HG02981 (cell line): ENCODE results near the gene ERICH4.
A peak's percentile ranks its signal among the peaks of the same experiment; 100 is the strongest.
"Not testable (repeated sequence)": the region's sequence is repeated elsewhere in the genome, so short reads cannot be mapped to it uniquely, and the experiment has no call there.

Experiments used
- ATAC-seq: cut with Tn5 transposase; IDR thresholded peaks from one replicate; pipeline ENCODE4 v1.9.1; 2021; ENCODE audit warnings: mild to moderate bottlenecking, moderate library complexity; ENCODE audit not compliant: unreplicated experiment

Gene ERICH4

GRCh38 chr19:41442473-41443355, at the start of gene ERICH4:
Gene ERICH4 (plus strand): TSS chr19:41443156. CDS start chr19:41443170, 14 bp downstream.
- no peak for ATAC-seq

GRCh38 chr19:41395355-41395754, 47.6 kb upstream of the ERICH4 start:
- no peak for ATAC-seq

DNA sequence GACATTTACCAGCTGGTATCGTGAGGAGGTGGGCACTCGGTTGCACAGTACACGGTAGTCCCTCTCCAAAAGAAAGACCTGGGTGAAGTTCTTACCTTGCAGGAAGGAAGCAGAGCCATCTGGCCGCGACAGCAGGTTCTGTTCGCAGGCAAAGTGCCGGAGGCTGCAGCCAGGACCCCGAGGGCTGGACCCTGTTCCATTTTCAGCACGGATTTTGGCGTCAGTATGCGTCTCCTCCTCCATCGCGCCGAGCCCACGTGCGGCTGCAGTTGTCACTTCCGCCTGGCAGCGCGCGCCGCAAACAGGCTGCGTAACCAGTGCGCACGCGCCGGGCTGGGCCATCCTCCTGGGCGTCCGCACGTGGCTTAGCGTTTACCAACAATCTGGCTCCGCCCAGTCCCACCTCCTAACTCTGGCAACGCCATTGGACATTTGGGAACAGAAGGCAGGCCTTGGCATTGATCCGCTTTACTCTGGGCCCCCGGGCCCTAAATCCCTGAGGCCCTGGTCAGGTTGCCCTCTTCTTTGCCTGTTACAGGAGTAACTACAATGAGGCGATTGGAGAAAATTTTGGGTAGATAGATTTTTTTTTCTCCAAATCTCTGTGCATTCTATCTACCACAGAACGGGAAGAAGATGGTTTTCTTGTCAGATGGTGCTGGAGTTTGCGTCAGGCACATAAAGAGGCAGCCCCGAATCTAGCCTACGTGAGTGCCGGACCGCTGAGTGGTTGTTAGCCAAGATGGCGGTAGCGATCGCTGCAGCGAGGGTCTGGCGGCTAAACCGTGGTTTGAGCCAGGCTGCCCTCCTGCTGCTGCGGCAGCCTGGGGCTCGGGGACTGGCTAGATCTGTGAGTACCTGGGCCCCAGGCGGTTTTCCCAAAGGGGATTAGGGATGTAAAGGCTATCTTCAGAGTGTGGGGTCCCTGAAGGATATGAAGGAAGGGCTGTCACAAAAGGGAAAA, 45.6 kb upstream of the ERICH4 start, which contains the start of the genes BCKDHA and EXOSC5:
Gene BCKDHA (plus strand): TSS at position 733 of the 964 bp plus-strand sequence. CDS start 10 bp downstream, at position 743.
Gene EXOSC5 (minus strand): TSS at position 274 of the 964 bp plus-strand sequence. CDS start 31 bp downstream, at position 243.
- peak; percentile 91 for ATAC-seq

DNA sequence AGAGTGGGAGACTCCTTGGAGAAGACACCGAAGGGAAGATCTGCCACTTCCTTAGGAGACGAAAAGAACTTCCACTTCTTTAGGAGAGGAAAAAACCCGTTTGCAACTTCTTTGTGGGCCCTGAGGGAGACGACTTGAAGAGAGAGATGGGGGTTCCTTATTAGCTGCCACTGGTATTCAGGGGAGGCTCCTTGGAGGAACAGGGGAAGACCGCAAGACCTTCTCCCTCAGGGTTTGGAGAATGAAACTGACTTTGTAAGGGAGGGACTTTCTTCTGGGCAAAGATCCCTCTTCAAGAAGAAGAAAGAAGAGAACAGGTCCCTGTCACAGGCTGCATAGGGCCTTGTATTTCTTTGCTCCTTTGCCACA, 44.9 kb upstream of the ERICH4 start:
- ATAC-seq, result no peak

DNA sequence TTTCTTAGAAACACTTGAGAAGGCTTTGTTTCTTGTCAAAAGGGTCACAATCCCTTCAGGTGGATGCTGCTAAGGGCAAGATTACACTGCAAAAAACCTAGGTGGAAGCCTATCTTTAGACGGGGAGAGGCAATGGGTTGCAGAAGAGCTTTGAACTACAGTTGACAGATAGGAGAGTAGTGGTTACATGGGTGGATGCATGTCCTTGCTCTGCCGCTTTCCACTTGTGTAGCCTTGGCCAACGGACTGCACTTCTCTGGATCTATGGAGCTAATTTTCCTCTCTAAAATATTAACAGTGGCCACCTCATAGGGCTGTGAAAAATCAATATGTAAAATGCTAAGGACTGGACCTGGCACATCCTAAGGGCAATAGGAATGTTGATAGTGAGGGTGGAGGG, 44.4 kb upstream of the ERICH4 start:
- ATAC-seq, result no peak

DNA sequence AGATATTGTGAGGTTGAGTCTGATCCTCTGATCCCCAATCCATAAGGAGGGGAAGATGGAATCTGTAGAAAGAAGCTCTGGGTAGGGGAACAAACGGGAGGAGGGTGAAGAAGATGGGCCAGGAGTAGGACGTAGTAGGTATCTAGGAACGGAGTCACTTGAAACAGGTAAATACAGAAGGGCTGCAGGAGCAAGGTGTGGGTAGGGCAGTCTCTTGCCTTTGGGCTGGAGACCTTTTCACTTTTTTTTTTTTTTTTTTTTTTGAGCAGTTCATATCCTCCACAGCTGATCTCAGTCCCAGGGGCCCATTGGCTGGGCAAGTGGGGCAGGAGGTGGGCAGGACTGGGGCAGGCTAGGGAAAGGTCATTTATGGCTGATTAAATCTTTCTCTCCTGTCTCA, 43.9 kb upstream of the ERICH4 start:
- no peak for ATAC-seq

GRCh38 chr19:41399525-41399924, 43.4 kb upstream of the ERICH4 start:
- ATAC-seq, result no peak

- ATAC-seq, result no peak
Measured at GRCh38 chr19:41401483-41401882, 41.5 kb upstream of the ERICH4 start.

DNA sequence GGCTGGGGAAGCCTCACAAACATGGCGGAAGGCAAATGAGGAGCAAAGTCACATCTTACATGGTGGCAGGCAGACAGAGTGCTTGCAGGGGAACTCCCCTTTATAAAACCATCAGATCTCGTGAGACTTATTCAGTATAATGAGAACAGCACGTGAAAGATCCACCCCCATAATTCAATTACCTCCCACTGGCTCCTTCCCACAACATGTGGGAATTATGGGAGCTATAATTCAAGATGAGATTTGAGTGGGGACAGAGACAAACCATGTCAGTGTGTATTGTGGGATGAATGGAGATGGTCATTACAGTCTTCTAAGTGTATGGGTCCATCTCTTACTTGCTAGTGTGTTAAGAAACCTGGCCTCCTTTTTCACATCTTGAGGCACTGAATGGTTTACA, 40.9 kb upstream of the ERICH4 start:
- no peak for ATAC-seq

- ATAC-seq, result no peak
Measured at GRCh38 chr19:41403181-41403970, 39.6 kb upstream of the ERICH4 start.

GRCh38 chr19:41405776-41406175, 37.2 kb upstream of the ERICH4 start:
- no peak for ATAC-seq

- no peak for ATAC-seq
Measured at GRCh38 chr19:41407271-41407670, 35.7 kb upstream of the ERICH4 start.

- ATAC-seq, result no peak
Measured at GRCh38 chr19:41408256-41408655, 34.7 kb upstream of the ERICH4 start.

DNA sequence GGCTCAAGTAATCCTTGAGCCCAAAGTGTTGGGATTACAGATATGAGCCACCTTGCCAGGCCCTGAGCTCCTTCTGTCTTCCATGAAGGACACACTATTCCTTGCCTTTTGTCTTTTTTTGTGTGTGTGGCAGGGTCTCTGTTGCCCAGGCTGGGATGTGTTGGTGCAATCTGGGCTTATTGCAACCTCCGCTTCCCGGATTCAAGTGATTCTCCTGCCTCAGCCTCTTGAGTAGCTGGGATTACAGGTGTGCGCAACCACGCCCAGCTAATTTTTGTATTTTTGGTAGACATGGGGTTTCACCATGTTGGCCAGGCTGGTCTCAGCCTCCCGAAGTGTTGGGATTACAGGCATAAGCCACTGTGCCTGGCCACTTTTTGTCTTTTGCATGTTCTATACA, 34.1 kb upstream of the ERICH4 start:
- ATAC-seq, result not testable (repeated sequence)

DNA sequence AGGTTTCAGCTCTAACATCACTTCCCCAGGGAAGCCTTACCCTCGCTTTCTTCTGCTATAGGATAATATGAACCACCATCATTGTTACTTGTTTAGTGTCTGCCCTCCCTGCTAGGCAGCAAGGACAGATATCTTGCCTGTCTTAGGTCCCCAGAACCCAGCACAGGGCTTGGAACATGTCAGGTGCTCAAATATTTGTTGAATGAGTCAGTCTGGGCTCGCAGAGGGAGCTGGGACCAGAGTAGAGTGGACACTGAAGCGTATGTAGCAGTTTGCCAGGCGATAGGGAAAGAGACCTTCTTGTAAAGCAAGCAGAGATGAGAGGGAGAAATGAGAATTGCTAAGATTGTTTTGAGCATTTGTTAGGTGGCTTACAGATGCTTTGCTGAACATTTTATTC, 33.7 kb upstream of the ERICH4 start:
- no peak for ATAC-seq

- no peak for ATAC-seq
Measured at GRCh38 chr19:41410336-41411054, 32.5 kb upstream of the ERICH4 start.

GRCh38 chr19:41411100-41411967, 31.6 kb upstream of the ERICH4 start:
- no peak for ATAC-seq

- ATAC-seq, result no peak
Measured at GRCh38 chr19:41411968-41412265, 31.0 kb upstream of the ERICH4 start.

DNA sequence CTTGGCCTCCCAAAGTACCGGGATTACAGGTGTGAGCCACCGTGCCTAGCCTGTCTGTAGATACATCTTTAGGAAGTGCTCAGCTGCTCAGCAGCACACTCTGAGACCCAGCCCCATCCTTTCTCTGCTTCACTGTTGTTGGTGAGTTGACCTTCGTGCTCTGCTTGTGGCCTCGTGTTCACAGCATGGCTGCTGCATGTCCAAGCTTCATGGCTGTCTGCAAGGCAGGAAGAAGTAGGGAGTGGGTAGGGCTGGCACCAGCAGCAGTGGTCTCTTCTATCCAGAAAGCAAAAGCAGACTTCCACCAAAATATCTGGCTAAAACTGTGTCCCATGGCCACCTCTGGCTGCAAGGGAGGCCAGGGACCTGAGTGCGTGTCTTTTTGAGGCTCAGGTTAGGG, 30.0 kb upstream of the ERICH4 start:
- ATAC-seq, result no peak
